GM12874 (cell line): ENCODE data around the gene BDNF.
A peak's percentile ranks its signal among the peaks of the same experiment; 100 is the strongest.

Source experiments
- CTCF ChIP-seq: IDR thresholded peaks from 2 replicates; pipeline ENCODE4 v1.5.1; 2011; ENCODE audit warnings: low read depth, mild to moderate bottlenecking, control low read depth, low read length, moderate library complexity; ENCODE audit not compliant: insufficient read depth

The BDNF gene

GRCh38 chr11:27702811-27703210, 2.6 kb upstream of the BDNF start:
- no peak for TF ChIP-seq CTCF

DNA sequence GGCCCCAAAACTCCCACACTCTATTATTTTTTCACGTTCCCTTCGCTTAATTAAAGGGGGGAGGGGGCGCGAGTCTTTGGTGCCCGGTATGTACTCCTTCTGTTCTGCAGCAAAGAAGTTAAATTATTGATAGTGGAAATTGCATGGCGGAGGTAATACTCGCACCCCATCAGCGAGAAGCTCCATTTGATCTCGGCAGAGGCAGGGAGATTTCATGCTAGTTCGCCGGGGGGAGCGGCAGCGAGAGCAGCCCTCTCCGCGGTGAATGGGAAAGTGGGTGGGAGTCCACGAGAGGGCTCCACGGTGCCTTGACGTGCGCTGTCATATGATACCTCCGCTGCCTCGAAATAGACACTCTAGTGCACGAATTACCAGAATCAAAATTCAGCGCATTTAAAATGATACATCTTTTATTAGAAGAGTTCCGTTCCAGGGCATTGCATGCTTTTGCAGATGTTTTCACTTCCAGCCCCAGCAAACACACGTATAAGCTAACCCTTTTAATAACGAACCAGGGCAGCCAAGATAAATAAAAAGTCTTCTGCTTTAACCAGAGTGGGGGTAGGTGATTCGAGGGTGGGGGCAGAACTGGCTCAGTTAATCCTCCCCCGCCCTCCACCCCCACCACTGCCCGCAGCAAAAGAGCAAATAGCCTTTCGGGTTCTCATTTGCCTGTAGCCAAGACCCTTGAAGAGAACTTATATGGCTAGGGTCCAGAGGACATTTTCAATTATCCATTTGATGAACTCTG, 1.3 kb upstream of the BDNF start:
- TF ChIP-seq CTCF = no peak; the same call in 1 of the 2 replicates

DNA sequence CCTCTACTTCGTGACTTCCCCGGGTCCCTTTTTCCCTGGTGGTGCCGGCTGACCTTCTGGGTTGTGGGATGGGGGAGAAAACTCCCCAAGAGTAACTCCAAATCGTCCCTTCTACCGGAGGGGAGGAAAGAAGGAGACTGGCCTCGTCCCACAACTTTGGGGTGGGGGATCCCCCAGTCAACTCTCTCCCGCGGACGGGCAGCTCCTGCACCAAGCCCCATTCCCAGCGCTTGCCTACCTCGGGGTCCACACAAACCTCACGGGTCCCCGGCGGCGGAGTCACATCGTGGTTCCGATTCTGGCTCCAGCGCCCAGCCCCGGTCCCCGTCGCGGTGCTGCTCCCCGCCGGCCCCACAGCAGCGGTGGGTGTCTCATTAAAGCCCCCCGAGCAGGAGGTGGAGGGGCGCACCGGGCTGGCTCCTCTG, 317 bp downstream of the BDNF start:
- no peak for TF ChIP-seq CTCF

GRCh38 chr11:27699242-27699925, 871 bp downstream of the BDNF start:
- no peak for TF ChIP-seq CTCF

DNA sequence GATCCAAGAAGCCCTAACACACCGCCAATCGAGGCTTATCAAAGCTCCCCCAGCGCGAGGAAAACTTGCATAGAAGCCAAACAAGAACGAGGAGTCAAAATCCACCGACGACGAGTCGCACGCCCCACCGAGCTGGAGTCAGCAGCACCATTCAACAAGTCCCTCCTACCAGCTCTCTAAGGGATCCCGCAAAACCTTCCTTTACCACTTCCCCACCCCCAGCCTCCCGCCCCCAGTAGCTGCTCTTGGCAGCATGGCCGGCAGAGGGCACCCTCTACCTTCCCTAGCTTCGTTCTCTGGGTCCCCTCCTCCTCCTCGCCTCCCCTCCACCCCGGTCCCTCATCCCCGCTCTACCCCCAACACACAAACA, 1.4 kb downstream of the BDNF start:
- TF ChIP-seq CTCF = peak; percentile 92

GRCh38 chr11:27697679-27698275, 2.5 kb downstream of the BDNF start:
- no peak for TF ChIP-seq CTCF

GRCh38 chr11:27696961-27697360, 3.3 kb downstream of the BDNF start:
- no peak for TF ChIP-seq CTCF
